Cerebellar nuclear complex (tissue), 1 donor: ENCODE measurements around the gene SLC1A3.

ENCODE experiments used
- DNase-seq, 2 experiments: peaks; one replicate each; lab custom pipeline; 2025; lab: John Stamatoyannopoulos, UW

The SLC1A3 gene

DNA sequence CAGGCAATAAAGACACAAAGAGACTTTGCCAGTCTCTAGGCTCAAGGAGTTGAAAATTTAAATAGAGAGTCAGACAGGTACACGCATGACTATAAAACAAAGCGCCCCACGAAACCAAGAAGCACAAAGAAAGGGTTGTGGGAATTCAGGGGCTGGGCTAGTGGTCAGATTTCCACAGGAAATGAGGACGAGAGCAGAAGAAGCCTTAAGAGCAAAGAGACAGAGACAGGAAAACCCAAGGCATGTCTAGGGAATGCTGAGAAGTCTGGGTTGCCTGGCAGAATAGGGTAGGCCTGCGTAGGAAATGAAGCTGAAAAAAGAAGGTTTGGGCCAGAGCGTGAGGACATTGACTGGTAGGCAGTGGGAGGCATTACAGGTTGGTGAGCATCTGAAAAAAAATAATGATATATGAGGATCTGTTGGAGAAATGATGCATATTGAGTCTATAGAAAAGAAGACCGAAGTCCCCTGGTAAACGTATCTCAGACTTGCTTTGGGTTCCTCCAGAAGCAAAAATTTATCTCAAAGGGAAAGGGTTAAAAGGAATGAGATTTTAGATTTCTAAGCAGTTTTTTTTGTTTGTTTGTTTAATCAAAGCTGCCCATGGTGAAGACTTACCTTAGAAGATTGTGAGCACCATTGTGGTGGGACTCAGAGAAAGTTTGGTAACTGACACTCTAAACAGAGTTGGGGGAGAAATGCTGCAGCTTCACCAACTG, 51.8 kb downstream of the SLC1A3 start:
- no peak for DNase-seq

DNA sequence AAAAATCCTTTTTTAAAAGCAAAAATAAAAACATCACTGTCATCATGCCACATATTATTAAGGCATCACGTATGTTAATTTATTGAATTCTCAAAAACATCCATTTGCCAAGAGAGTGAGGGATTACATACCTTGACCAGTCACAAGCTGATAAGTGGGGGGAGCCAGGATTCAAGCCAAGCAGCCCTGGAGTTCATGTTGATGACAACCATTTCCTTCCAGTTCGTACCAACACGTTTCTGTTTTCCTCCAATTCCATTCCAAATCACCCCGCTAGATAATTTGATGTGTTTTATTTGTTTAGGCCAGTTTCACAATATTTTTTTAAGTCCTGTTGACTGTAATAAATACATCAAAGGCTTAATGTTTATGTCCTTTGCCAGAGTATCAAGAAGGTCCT, 53.0 kb downstream of the SLC1A3 start:
- no peak for DNase-seq

DNA sequence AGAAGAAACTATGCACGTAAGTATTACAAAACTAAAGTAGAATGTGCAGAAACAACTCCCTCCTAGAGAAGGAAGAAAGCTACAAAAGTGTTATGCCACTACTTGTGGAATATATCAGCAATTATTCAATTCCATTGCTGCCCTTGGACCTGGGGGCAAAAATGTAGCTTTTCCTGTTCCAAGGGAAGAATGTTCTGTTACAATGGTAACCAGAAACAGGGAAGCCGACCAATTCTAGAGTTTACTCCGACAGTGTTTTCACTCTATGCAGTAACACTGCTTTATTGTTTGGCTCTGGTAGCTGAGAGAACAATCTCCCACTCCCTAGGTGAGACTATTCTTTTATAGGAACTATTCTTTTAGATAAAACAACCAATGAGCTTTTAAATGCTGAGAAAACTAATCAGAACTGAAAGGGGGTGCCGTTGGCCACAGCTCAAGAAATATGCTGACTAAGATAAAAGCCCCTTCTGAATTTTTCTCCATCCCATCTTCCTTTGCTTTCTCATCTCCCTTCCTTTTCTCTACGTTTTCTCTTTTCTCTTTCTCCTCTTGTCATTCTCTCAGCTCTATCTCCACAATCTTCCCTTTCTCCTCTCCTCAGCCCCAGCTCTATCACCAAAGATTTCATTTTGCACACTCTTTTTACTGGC, 54.1 kb downstream of the SLC1A3 start:
- no peak for DNase-seq

DNA sequence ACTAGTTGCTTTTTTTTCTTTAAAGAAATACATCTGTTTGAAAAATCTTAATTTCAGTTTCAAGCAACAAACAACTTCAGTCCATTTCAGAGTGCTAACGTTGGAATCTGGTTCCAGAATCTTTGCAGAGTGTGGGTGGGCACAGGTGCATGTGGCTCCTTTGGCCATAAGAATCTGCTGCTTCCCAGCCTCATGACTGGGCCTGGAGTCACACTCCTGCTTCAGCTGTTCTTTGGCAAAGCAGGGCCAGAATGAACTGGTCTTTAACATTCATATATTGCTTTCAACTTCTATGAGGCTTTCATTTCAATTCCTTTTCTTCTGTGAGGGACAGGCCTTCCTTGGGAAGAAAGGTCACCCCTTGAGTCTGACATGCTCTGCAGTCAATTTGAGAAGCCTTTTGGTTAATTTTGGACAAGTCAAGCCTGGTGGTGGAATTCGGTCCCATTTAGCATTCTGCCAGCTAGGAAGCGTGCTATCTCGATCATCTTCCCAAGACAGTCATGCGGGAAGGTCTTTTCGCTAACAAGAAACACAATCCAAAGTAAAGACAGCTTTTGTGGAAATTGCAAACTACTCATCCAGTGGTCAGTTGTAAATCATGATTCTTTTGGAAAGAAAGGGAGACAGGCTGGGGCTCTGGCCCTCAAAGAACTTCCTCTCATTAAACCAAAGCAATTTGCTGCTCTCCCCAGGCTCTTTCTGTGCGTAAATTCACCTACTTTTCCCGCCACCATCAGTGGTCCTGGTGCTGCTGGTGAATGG, 55.2 kb downstream of the SLC1A3 start:
- DNase-seq = no peak

DNA sequence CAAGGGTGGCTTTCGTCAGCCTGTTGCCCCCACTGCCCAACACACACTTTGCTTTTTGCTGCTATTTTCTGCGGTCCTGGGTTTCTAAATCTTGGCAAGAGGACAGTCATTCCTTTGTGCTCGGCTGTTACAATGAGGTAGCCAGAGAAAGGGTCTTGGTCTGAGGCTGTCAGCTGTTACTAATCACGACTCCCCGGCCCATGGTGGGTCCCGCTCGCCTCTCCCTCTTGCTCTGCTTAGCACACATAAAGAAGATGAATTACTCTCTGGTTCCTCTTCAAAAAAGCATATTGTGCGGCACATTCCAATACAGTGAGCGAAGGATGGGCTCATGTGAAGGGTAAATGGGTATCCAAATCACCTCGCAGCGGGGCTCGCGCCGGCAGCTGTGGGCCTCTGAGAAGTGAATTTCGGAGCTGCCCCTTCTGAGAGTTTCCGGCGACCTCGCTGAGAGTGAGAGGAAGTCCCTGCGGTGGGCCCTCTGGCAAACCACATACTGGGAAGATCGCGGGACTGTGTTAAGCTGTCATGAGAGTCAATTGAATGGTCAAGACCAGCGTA, 56.0 kb downstream of the SLC1A3 start:
- no peak for DNase-seq

DNA sequence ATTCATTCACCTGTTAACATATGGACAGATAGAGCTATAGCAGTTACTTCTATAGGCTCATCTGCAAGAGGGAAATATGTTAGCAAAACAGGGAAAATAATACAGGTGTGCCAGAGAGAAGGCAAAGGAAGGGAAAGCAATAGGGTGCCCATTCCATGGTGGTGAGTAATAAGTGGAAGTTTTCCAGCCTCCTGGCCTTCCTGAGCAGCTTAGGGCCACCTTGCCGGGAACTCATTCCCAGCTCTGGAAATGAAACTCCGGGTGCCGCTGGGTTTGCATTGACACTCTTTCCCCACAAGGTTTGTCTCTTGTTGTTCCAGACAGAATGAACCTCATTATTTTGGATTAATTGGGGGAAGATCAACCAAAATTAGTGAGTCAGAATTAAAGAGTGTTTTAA, 58.4 kb downstream of the SLC1A3 start:
- DNase-seq = no peak

DNA sequence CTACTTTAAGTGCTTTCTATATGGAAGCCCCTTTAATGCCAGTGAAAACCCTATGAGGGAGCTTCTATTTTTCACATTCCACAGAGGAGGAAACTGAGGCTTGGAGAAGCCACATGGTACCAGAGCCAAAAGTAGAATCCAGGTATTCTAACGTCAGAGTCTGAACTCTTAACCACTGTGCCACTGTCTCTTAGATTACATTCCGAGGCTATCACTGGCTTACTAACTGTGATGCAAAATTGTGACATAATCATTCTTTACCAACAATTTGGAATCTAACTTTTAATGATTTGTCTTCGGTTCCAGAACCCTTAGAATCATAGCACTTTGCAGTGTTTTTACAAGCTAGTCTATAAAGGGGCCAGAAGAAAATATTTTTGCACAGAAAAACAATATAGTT, 59.2 kb downstream of the SLC1A3 start:
- DNase-seq = no peak

DNA sequence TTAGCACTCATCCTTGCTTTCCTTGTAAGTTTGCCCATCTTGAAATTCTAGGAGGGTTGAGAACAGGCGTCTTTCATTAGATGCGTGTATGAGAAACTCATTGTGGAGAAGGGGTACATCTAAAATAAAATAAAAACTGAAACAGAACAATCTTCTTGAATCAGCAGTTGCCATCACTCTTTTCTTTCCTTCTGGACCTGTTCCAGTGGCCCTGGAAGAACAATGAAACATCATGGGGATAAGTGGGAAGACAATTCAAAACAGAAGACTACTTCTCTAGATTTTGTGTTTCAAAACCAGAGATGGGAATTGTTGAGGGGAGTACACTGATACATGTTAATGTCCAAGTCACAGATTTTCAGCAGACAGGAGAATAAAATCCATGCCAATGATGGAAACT, 59.9 kb downstream of the SLC1A3 start:
- no peak for DNase-seq

DNA sequence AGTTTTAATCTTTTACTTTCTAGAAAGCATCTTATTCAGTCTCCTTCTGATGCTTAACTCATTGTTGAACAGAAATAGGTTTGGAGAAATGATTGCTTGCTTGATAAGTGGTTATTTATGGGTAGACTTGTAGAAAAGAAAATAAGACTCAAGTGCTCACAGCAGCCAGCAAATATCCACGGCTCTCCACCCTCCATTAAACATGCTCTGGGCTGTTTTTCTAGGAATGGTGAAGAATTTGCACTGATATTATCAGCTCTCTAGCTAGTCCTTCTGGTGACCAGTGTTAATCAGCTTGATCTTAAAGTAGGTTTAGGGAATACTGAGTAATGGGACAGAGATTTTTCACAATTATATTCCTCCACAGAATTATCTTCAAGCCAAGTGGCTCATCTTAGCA, 60.6 kb downstream of the SLC1A3 start:
- DNase-seq = no peak

DNA sequence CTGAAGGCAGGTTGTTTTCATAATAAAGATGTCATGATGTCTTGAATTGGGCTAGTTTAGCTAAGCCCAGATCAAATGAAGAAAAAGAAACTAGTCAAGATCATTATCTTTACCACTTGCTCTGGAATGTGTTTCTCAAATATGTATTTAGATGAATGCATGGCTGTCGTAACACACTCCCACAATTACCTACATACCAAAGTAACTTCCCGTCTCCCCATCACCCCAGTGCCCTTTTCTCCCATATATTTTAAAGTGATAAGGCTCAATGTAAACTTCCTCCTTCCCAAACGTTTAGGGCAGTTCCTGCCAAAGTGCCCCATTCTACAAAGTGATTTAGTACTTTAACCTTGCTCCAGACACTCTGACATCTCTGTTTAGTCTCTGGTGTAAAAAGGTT, 61.4 kb downstream of the SLC1A3 start:
- DNase-seq = no peak

DNA sequence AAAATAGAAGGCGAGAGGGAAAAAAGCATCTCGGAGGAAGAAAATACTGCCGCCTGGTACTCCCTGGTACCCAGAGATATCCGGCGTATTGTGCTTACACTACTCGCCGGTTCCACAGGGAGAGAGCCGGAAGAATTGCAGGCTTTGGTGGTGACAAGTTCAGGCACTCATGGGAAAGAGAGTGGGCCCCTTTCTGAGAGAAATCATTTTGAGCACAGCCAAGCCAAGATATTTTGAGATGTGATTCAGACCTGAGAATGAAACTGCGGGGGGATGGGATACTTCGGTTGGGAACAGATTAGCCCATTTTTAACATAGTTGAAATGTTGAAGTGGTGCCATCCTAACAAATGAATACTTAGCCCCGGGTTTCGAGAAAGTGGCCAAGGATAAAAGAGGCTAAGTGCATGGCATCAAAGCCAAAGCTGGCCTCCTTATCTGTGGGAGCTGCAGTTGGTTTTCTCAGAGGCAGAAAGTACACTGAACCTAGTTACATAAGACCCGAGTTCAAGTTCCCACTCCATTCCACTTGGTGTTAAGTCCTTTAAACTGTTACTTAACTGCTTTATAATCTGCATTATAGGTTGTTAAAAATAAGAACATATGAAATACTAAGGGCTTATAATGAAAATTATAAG, 62.7 kb downstream of the SLC1A3 start:
- DNase-seq = no peak

DNA sequence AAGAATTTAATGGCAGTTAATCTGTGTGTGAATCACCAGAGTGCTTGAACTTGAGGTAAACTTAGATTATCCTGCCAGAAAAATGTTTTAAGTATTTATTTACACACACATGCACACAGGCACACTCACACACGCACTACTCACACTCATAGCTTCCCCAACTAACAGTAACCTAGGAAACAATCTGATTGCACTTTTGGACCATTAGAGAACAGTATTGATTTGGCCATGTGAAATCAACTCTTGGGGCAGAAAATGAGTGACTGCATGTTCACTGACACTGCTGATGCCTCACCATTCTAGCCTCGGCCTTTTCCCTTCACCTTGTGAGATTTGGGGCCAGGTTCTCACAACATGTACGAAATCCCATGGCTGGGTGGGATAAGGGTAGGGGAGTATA, 64.1 kb downstream of the SLC1A3 start:
- DNase-seq = no peak

DNA sequence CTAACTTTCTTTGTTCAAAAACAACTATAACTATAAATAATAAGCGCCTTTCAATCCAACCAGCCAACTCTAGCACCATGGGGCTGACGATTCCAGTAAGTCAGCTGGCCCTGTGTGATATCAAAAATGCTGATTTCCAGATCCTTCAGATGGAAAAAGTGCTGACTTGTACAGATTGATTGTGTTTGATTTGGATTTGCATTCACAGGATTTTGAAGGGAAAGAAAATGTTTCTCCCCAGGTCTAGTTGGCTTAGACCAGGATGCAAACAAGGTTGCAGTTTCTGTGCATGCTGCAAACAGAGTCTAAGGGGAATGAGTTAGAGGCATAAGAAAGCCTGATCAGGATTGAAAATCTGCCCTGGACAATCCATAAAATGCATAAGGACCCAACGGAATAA, 68.9 kb downstream of the SLC1A3 start:
- no peak for DNase-seq

DNA sequence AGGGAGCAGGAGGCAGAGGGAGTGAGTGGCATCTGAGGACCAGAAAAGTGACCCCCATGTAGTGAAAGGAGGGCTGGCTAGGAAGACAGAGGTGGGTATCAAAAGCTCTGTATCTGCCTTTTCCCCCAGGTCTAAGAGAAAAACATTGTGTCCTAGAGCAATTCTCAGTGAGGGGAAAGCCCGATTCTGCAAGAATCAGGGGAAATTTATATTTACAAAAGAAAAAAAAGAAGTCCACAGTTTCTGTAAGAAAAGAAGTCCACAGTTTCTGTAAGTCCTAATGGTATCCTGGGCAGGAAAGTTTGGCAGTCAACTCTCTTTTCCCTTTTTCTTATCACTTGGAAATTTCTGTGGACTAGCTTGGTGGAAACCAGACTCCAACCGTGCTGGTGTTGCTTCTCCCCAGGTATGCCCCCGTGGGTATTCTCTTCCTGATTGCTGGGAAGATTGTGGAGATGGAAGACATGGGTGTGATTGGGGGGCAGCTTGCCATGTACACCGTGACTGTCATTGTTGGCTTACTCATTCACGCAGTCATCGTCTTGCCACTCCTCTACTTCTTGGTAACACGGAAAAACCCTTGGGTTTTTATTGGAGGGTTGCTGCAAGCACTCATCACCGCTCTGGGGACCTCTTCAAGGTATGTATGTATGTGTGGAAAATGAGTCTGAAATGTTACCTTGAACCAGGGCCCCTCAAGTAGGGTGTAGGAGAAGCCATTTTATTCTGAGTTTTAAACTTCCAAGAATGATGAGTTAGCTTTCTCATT, 73.0 kb downstream of the SLC1A3 start:
- no peak for DNase-seq

DNA sequence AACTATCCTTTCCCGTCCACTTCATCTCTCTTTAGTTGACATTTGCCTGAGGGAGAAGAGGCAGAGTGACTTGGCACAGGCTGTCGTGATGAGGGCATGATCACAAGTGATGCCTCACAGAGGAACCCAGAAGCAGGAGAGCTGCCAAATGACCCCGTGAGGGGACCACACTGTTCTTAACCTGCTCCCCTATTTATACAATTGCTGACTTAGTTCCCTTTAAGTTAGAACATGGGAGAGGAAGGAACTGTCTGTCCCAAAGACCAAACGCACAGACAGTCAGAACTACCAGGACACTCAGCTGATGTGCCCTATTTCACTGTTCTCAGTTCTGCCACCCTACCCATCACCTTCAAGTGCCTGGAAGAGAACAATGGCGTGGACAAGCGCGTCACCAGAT, 73.7 kb downstream of the SLC1A3 start:
- no peak for DNase-seq

DNA sequence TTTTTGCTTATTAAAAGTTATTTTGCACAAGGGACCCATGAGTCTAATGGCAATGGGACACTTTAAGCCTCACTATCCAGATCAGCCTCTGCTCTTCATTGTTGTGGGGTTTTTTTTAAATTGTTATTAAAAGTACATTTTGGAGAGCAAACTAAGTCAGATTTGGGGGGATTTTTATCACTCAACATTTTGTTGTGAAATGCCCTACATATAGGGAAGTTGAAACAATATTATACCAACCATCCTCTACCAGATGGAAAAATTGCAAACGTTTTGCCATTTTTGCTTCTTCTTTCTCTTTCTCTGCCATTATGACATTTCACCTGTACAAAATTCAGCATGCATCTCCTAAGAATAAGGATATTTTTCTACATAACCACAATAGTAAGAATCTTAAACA, 75.3 kb downstream of the SLC1A3 start:
- no peak for DNase-seq

DNA sequence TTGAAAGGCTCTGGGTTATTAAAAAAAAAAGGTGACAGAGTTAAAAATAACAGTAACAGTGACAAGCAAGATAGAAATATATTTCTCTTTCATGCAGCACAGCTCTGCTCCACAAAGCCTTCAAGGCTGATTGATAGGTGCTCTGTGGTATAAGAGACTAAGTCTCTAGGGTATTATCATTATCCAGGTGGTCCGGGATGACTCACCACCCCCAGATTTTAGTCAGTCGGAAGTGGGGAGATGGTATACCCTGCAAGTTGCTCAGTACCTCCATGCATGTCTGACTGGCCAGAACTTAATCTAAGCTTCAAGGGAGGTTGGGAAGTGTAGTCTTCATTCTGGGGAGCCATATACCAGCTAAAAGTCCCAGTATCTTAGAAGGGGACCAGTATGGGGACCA, 76.1 kb downstream of the SLC1A3 start:
- no peak for DNase-seq

DNA sequence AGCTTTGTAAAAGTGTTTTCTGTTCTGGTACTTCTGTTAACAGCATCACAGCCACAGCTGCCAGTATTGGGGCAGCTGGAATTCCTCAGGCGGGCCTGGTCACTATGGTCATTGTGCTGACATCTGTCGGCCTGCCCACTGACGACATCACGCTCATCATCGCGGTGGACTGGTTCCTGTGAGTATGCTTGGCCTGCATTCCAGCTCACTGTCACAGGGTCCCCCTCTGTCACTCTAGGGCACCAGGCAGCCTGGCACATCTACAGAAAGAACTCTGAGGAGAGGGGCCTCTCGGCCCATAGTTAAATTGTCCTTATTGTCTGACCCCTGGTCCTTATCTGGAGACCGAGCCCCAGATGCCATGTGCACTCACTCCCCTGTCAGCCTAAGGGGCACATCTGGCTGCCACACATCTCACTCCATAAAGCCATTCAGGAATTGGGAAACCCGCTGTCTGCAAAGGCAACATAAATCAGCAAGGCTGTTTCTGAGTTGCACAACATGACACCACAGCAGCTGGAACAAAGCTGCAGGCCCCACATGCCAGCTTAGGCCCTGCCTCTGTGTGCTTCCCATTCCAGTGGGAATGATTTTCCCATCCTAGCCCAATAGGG, 77.5 kb downstream of the SLC1A3 start:
- no peak for DNase-seq

DNA sequence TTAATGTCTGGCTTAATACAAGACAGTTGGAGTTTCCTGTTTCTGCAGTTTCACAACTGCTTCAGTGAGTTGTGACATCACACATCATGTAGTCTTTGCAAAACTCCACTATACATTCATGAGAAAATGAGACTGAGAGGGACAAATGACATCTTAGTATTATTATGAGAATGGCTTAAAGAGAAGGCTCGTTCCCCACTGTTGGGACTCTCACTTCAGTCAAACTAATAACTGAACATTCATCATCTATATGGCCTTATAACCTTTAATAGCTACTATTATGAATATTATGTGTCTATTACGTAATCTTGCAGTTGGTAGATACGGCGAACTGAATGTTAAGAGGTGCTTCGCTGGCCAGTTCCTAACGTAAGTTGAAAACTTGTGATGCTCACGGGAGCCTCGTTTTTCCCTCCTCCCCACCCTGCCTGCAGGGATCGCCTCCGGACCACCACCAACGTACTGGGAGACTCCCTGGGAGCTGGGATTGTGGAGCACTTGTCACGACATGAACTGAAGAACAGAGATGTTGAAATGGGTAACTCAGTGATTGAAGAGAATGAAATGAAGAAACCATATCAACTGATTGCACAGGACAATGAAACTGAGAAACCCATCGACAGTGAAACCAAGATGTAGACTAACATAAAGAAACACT, 79.4 kb downstream of the SLC1A3 start:
- no peak for DNase-seq

DNA sequence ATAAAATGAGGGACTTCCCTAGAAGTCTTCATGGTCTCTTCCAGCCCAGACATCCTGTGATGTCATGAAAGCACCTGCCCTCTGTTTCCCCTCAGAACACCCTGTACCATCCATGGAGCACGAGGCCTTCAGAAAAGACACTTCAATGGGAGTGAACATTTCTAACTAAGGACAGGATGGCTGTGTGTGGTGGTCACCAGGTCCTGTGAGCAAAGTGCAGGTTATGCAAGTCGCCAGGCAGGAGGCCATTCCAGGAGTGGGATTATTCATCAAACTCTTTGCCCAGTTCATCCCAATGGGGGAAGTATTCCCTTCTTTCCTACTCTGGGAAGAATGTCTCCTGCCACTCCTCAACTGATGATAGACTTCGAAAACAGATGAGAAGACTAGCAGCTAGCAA, 80.5 kb downstream of the SLC1A3 start:
- no peak for DNase-seq

DNA sequence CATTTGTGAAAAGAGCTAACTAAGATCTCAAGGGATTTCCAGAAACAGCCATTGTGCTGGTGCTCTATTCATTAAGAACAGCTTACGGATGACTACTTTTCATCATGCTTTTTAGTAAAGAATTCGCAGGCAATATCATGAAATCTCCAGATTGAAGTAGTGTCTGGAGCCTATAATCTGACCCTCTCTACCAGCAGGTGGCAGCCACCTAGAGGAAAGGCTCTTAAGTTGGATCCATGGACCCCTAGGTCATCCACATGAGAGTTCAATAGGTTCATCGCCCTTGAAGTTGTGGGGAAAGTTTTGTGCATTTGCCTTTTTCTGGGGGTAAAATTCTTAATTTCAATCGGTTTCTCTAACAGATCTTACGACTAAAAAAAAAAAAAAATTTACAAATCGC, 82.3 kb downstream of the SLC1A3 start:
- no peak for DNase-seq
